Measurements from ENCODE around the gene KIF3A. TPM values are rescaled to one million over a fixed set of nuclear protein-coding genes. Genes with fewer than 3 reads are reported as not detected.

KIF3A gene
- total RNA-seq, 1 experiment from 2014 or later, result 3.2 TPM

GRCh38 chr5:132752581-132753125, 15.3 kb upstream of the KIF3A start:
- peaks cover 25% of the 10 kb centered on the region for H3K27me3 ChIP-seq (ENCODE audit: control insufficient read depth, insufficient read depth, low read length)
- H3K4me3 ChIP-seq (ENCODE audit: insufficient read depth, low read depth, low read length), result no peak overlapping the region
- no peak for DNase-seq
- no peaks in the 10 kb centered on the region for H3K36me3 ChIP-seq (replicated peaks; ENCODE audit: control insufficient read depth, insufficient read depth, low read length)

DNA sequence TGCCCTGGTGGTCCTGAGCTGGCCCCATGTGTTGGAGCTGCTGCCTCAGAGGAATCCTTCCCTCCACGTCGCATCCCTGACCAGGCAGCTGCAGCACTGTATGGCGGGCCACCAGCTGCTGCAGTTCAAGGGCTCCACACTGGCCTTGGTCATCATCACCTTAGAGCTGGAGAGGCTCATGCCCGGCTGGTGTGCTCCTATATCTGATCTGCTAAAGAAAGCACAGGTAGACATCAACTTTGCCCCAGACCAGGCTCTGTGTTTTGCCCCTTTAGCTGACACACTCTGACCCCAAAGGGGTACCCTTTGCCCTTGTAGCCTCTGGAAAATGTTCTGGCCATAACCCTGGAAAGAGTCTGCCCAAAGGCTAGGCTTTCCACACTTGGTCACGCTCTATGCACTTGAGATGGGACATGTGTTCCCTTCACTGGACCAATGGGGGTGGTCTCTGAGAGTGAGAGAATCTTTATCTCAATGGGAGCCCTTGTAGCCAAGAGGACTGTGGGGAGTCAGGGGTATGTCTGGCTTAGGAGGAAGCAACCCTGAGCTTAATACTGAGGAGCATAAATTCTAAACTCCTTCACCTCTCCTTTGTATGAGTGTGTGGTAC, 14.7 kb upstream of the KIF3A start:
- no peaks in the 10 kb centered on the region for H3K36me3 ChIP-seq (replicated peaks; ENCODE audit: control insufficient read depth, insufficient read depth, low read length)
- DNase-seq, result no peak
- H3K27me3 ChIP-seq (ENCODE audit: control insufficient read depth, insufficient read depth, low read length), result peaks cover 31% of the 10 kb centered on the region
- H3K4me3 ChIP-seq (ENCODE audit: insufficient read depth, low read depth, low read length), result no peak overlapping the region

GRCh38 chr5:132751444-132751843, 14.1 kb upstream of the KIF3A start:
- no peak for DNase-seq
- Histone ChIP-seq H3K36me3 (replicated peaks; ENCODE audit: control insufficient read depth, insufficient read depth, low read length) (no peaks in the 10 kb centered on the region), H3K4me3 (ENCODE audit: insufficient read depth, low read depth, low read length) (no peak overlapping the region), H3K27me3 (ENCODE audit: control insufficient read depth, insufficient read depth, low read length) (peaks cover 37% of the 10 kb centered on the region)

GRCh38 chr5:132750471-132751230, 13.3 kb upstream of the KIF3A start:
- H3K4me3 ChIP-seq (ENCODE audit: insufficient read depth, low read depth, low read length), result no peak overlapping the region
- peaks cover 42% of the 10 kb centered on the region for H3K27me3 ChIP-seq (ENCODE audit: control insufficient read depth, insufficient read depth, low read length)
- no peak for DNase-seq
- no peaks in the 10 kb centered on the region for H3K36me3 ChIP-seq (replicated peaks; ENCODE audit: control insufficient read depth, insufficient read depth, low read length)

DNA sequence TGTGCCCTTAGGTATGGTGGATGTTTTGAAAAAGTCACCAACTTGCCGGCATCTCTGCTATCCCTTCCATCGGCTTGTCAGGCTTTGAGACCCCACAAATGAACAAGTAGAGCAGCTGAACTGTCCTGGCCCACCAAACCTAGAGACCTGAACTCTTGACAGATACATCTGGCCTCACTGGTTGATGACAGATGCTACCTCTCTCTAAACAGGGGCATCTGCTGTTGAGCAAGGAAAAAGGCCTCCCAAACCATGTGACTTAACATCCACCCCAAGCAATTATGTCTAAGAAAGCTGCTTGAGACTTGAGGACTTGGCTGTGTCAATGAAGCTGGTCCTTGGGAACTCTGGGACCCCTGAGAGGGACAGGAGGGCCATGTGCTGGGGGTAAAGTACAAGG, 12.2 kb upstream of the KIF3A start:
- no peak for DNase-seq
- H3K27me3 ChIP-seq (ENCODE audit: control insufficient read depth, insufficient read depth, low read length), result peaks cover 43% of the 10 kb centered on the region
- H3K4me3 ChIP-seq (ENCODE audit: insufficient read depth, low read depth, low read length), result no peak overlapping the region
- H3K36me3 ChIP-seq (replicated peaks; ENCODE audit: control insufficient read depth, insufficient read depth, low read length), result no peaks in the 10 kb centered on the region

- H3K36me3 ChIP-seq (replicated peaks; ENCODE audit: control insufficient read depth, insufficient read depth, low read length), result no peaks in the 10 kb centered on the region
- H3K27me3 ChIP-seq (ENCODE audit: control insufficient read depth, insufficient read depth, low read length), result peaks cover 43% of the 10 kb centered on the region
- DNase-seq, result peak; percentile 24
- no peak overlapping the region for H3K4me3 ChIP-seq (ENCODE audit: insufficient read depth, low read depth, low read length)
Measured at GRCh38 chr5:132748522-132749000, 11.2 kb upstream of the KIF3A start.

- Histone ChIP-seq H3K27me3 (ENCODE audit: control insufficient read depth, insufficient read depth, low read length) (peaks cover 43% of the 10 kb centered on the region), H3K36me3 (replicated peaks; ENCODE audit: control insufficient read depth, insufficient read depth, low read length) (no peaks in the 10 kb centered on the region), H3K4me3 (ENCODE audit: insufficient read depth, low read depth, low read length) (peak overlapping the region; percentile 48)
- DNase-seq, result peak; percentile 82
Measured at GRCh38 chr5:132747616-132748440, 10.5 kb upstream of the KIF3A start.

DNA sequence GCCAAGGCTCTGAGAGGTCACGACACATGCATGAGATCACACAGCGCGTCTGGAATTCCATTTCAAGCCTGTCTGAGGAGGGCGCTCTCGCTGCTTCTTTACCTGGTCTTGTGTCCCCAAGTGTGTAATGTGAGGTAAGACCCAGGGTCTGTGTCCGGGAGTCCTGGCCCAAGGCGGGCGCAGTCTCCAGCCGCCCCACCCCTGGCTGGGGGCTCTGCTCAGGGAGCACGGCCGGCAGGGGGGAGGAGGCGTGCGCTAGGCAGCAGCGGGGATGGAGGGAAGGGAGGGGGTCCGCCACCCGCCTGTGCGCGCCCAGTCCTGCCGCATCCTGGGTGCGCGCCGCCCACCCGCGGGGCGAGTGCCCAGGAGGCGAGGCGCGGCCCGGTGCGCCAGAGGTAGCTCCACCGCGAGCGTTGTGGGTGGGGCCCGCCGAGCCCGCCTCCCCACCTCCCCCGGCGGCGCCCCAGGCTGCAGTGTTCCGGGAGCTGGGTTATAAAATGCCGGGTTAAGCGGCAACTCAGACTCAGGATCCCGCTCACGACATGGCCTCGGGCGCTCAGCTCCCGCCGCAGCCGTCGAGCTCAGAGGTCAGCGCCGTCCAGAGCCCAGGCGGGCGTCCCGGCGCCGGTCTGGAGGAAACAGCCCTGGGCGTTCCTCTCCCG, 9.7 kb upstream of the KIF3A start, which contains the start of gene CCNI2:
Gene CCNI2 (plus strand): TSS at position 473 of the 662 bp plus-strand sequence. CDS start 70 bp downstream, at position 543.
- H3K36me3 ChIP-seq (replicated peaks; ENCODE audit: control insufficient read depth, insufficient read depth, low read length), result no peaks in the 10 kb centered on the region
- DNase-seq, result peak; percentile 86
- peaks cover 43% of the 10 kb centered on the region for H3K27me3 ChIP-seq (ENCODE audit: control insufficient read depth, insufficient read depth, low read length)
- H3K4me3 ChIP-seq (ENCODE audit: insufficient read depth, low read depth, low read length), result peak within 1 kb of the TSS; percentile 48

GRCh38 chr5:132746592-132746953, 9.2 kb upstream of the KIF3A start:
- Histone ChIP-seq H3K4me3 (ENCODE audit: insufficient read depth, low read depth, low read length) (no peak overlapping the region), H3K36me3 (replicated peaks; ENCODE audit: control insufficient read depth, insufficient read depth, low read length) (no peaks in the 10 kb centered on the region), H3K27me3 (ENCODE audit: control insufficient read depth, insufficient read depth, low read length) (peaks cover 43% of the 10 kb centered on the region)
- no peak for DNase-seq

GRCh38 chr5:132744659-132745058, 7.3 kb upstream of the KIF3A start:
- H3K36me3 ChIP-seq (replicated peaks; ENCODE audit: control insufficient read depth, insufficient read depth, low read length), result no peaks in the 10 kb centered on the region
- H3K27me3 ChIP-seq (ENCODE audit: control insufficient read depth, insufficient read depth, low read length), result peaks cover 37% of the 10 kb centered on the region
- no peak overlapping the region for H3K4me3 ChIP-seq (ENCODE audit: insufficient read depth, low read depth, low read length)
- DNase-seq, result no peak

- no peak for DNase-seq
- H3K27me3 ChIP-seq (ENCODE audit: control insufficient read depth, insufficient read depth, low read length), result peaks cover 19% of the 10 kb centered on the region
- no peak overlapping the region for H3K4me3 ChIP-seq (ENCODE audit: insufficient read depth, low read depth, low read length)
- H3K36me3 ChIP-seq (replicated peaks; ENCODE audit: control insufficient read depth, insufficient read depth, low read length), result no peaks in the 10 kb centered on the region
Measured at GRCh38 chr5:132742626-132743025, 5.3 kb upstream of the KIF3A start.

DNA sequence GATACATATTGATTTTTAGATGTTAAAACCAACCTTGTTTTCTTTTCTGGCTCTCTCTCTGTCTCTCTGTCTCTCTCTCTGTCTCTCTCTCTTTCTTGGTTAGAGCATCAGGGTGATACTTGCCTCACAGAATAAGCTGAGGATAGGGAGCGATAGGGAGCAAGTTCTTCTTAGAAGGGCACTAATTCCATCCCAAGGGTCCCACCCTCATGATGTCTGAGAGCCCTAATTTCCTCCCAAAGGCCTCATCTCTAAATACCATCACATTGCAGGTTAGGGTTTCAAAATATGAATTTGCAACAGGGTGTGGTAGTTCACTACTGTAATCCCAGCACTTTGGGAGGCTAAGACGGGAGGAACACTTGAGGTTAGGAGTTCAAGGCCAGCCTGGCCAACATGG, 4.8 kb upstream of the KIF3A start:
- H3K27me3 ChIP-seq (ENCODE audit: control insufficient read depth, insufficient read depth, low read length), result peaks cover 15% of the 10 kb centered on the region
- no peaks in the 10 kb centered on the region for H3K36me3 ChIP-seq (replicated peaks; ENCODE audit: control insufficient read depth, insufficient read depth, low read length)
- no peak overlapping the region for H3K4me3 ChIP-seq (ENCODE audit: insufficient read depth, low read depth, low read length)
- DNase-seq, result no peak

DNA sequence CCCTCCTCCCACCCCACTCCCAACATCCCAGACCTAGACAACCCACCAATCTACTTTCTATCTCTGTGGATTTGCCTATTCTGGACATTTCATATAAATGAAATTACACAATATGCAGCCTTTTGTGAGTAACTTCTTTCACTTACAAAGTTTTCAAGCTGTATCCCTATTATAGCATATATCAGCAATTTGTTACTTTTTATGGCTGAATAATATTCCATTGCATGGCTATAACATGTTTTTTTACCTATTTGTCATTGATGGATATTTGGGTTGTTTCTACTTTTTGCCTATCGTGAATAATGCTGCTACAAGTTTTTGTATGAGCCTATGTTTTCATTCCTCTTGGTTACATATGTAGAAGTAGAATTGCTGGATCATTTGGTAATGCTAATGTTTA, 1.9 kb upstream of the KIF3A start:
- DNase-seq, result no peak
- Histone ChIP-seq H3K4me3 (ENCODE audit: insufficient read depth, low read depth, low read length) (no peak overlapping the region), H3K36me3 (replicated peaks; ENCODE audit: control insufficient read depth, insufficient read depth, low read length) (no peaks in the 10 kb centered on the region), H3K27me3 (ENCODE audit: control insufficient read depth, insufficient read depth, low read length) (peaks cover 2% of the 10 kb centered on the region; the same call in 1 of the 2 replicates)

Measured in H7 (cell line).